Measurements from ENCODE around the gene FOXP2.

- TF ChIP-seq, protein P1, sequence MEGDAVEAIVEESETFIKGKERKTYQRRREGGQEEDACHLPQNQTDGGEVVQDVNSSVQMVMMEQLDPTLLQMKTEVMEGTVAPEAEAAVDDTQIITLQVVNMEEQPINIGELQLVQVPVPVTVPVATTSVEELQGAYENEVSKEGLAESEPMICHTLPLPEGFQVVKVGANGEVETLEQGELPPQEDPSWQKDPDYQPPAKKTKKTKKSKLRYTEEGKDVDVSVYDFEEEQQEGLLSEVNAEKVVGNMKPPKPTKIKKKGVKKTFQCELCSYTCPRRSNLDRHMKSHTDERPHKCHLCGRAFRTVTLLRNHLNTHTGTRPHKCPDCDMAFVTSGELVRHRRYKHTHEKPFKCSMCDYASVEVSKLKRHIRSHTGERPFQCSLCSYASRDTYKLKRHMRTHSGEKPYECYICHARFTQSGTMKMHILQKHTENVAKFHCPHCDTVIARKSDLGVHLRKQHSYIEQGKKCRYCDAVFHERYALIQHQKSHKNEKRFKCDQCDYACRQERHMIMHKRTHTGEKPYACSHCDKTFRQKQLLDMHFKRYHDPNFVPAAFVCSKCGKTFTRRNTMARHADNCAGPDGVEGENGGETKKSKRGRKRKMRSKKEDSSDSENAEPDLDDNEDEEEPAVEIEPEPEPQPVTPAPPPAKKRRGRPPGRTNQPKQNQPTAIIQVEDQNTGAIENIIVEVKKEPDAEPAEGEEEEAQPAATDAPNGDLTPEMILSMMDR (IDR thresholded peaks at IDR 0.05), result no peak
- TF ChIP-seq POLR2AphosphoS5 (IDR thresholded peaks at IDR 0.05), result no peak
- TF ChIP-seq POLR2A (IDR thresholded peaks at IDR 0.05), result no peak
These were observed 229.8 kb downstream of the FOXP2 start for GRCh38 chr7:114644455-114644854.
